Calu3 (cell line): ENCODE data around the gene BRDT. TPM values are rescaled to one million over a fixed set of nuclear protein-coding genes. Genes with fewer than 3 reads are reported as not detected.

Source experiments
- BruUV-seq: library from RNA; stranded (reverse); fragments of 400-500 nt; replicated peaks from 2 replicates; lab custom pipeline; 2021; lab: Mats Ljungman, UMichigan
- CTCF ChIA-PET: fragments of 300-600 bp; sonication (Branson Sonifier 250); formaldehyde crosslinking; loops from one replicate; lab custom pipeline; 2022; ENCODE audit warnings: antibody characterized with exemption; lab: Charles Lee
- DNase-seq: peaks from one replicate; pipeline ENCODE4 v3.0.0; 2022
- H3K27ac Mint-ChIP-seq: one replicate; pipeline ENCODE4 v1.8.0; 2022; ENCODE audit warnings: mixed read lengths; ENCODE audit not compliant: unreplicated experiment
- H3K27me3 Mint-ChIP-seq: one replicate; pipeline ENCODE4 v1.8.0; 2022; ENCODE audit warnings: mixed read lengths; ENCODE audit not compliant: unreplicated experiment
- H3K36me3 Mint-ChIP-seq: one replicate; pipeline ENCODE4 v1.8.0; 2022; ENCODE audit warnings: mild to moderate bottlenecking, moderate library complexity, mixed read lengths; ENCODE audit not compliant: insufficient read depth, unreplicated experiment
- H3K4me1 Mint-ChIP-seq: one replicate; pipeline ENCODE4 v1.8.0; 2022; ENCODE audit warnings: mild to moderate bottlenecking, low read depth, mixed read lengths; ENCODE audit not compliant: unreplicated experiment
- H3K4me3 Mint-ChIP-seq: one replicate; pipeline ENCODE4 v1.8.0; 2022; ENCODE audit warnings: mild to moderate bottlenecking, low read depth, moderate library complexity, mixed read lengths; ENCODE audit not compliant: unreplicated experiment
- H3K9me3 Mint-ChIP-seq: one replicate; pipeline ENCODE4 v1.8.0; 2022; ENCODE audit warnings: low read depth, mixed read lengths; ENCODE audit not compliant: unreplicated experiment
- intact Hi-C: fragments of 100-400 bp; cut with micrococcal nuclease; formaldehyde crosslinking; loops from one replicate; pipeline ENCODE4 v1.10.0; 2022; ENCODE audit not compliant: unreplicated experiment
- total RNA-seq: library from RNA; stranded (reverse); gene quantifications from 2 replicates; pipeline ENCODE4 v1.2.3, GENCODE V29; 2022
- TF ChIP-seq, protein P1 (sequence below): fragments of 200-600 bp; IDR thresholded peaks from one replicate; pipeline ENCODE4 v1.8.0; 2022; ENCODE audit warnings: antibody characterized with exemption; ENCODE audit not compliant: unreplicated experiment

BRDT gene
- total RNA-seq, 1 experiment from 2014 or later = not detected

DNA sequence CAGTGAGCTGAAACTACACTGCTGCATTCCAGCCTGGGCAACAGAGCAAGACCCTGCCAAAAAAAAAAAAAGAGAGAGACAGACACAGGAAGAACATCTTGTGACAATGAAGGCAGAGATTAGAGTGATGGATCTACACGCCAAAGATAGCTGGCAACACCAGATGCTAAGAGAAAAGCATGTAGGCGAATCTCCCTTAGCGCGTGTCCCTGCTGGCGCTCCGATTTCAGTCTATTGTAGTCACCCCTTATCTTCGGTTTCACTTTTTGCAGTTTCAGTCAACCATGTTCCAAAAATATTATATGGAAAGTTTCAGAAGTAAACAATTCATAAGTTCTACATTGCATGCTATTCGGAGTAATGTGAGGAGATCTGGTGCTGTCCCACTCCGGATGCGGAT, 11.6 kb upstream of the BRDT start:
- no peaks in the 10 kb centered on the region for H3K36me3 Mint-ChIP-seq
- no peak overlapping the region for H3K27ac Mint-ChIP-seq
- CTCF ChIA-PET = no interaction called here
- H3K4me3 Mint-ChIP-seq = no peak overlapping the region
- no peaks in the 10 kb centered on the region for H3K27me3 Mint-ChIP-seq
- no peaks in the 10 kb centered on the region for H3K4me1 Mint-ChIP-seq
- TF ChIP-seq, protein P1, sequence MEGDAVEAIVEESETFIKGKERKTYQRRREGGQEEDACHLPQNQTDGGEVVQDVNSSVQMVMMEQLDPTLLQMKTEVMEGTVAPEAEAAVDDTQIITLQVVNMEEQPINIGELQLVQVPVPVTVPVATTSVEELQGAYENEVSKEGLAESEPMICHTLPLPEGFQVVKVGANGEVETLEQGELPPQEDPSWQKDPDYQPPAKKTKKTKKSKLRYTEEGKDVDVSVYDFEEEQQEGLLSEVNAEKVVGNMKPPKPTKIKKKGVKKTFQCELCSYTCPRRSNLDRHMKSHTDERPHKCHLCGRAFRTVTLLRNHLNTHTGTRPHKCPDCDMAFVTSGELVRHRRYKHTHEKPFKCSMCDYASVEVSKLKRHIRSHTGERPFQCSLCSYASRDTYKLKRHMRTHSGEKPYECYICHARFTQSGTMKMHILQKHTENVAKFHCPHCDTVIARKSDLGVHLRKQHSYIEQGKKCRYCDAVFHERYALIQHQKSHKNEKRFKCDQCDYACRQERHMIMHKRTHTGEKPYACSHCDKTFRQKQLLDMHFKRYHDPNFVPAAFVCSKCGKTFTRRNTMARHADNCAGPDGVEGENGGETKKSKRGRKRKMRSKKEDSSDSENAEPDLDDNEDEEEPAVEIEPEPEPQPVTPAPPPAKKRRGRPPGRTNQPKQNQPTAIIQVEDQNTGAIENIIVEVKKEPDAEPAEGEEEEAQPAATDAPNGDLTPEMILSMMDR = no peak
- intact Hi-C loops = no loop called here
- no peaks in the 10 kb centered on the region for H3K9me3 Mint-ChIP-seq
- BruUV-seq = no TSS peak
- DNase-seq = no peak

DNA sequence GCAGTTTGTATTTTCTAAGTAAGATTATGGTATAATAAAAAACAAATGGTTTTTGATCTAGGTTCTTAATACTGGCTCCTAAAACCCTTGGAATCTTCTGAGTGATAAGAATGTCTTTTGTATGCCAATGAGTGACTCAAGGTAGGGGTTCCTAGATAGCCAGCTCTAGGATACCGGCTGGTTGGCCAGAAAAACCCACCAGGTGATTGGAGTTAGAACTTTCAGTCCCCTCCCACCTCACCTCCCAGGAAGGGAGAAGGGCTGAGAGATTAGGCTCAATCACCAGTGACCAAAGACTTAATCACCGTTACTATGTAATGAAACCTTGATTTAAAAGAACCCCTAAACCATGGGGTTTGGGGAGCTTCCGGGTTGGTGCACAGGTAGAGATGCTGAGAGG, 8.7 kb upstream of the BRDT start:
- Mint-ChIP-seq H3K36me3 (no peaks in the 10 kb centered on the region), H3K9me3 (no peaks in the 10 kb centered on the region), H3K27me3 (no peaks in the 10 kb centered on the region), H3K4me3 (no peak overlapping the region), H3K27ac (no peak overlapping the region), H3K4me1 (no peaks in the 10 kb centered on the region)
- DNase-seq = no peak
- no TSS peak for BruUV-seq
- CTCF ChIA-PET = interaction anchor here (0.7 to 1.1 kb wide), 2 partner anchors 89 to 440 kb away, joined by 3 to 5 read pairs; partner anchors contain the start of gene CDC7
- TF ChIP-seq, protein P1 = no peak
- intact Hi-C loops = no loop called here

DNA sequence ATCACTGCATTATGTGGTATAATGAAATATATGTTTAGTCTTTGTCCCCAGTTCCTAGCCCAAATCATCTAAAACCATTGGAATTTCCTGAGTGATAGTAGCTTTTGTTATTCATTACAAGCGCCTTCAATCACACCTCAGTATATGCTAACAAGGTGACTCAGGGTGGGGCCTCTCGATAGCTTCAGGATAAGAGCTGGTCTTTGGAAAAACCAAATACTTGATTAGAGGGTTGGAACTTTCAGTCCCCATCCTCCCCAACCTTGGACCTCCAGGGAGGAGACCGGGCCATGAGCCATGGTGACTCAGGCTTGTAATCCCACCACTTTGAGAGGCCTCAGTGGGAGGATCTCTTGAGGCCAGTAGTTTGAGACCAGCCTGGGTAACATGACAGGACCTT, 5.1 kb upstream of the BRDT start:
- intact Hi-C loops = no loop called here
- H3K36me3 Mint-ChIP-seq = no peaks in the 10 kb centered on the region
- H3K9me3 Mint-ChIP-seq = no peaks in the 10 kb centered on the region
- no peak overlapping the region for H3K27ac Mint-ChIP-seq
- H3K4me1 Mint-ChIP-seq = no peaks in the 10 kb centered on the region
- H3K27me3 Mint-ChIP-seq = no peaks in the 10 kb centered on the region
- CTCF ChIA-PET = no interaction called here
- TF ChIP-seq, protein P1 = no peak
- DNase-seq = no peak
- BruUV-seq = no TSS peak
- H3K4me3 Mint-ChIP-seq = no peak overlapping the region

DNA sequence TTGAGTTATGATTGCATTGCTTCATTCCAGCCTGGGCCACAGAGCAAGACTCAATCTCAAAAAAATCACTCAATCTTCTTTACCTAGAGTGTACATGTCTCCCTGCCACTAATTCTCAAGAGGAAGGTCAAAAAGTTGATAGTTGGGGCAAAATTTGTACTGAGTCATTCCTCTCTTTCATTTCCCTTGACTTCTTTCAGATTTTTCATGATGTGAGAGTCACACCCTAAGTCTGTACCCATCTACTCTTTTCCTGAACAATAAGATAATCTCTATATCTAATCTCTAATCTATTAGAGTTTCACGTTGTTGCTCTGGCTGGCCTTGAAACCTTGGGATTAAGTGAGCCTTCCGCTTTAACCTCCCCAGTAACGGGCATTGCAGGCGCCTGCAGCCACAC, 1.1 kb upstream of the BRDT start:
- TF ChIP-seq, protein P1 = no peak
- Mint-ChIP-seq H3K27ac (no peak overlapping the region), H3K4me1 (no peaks in the 10 kb centered on the region), H3K36me3 (no peaks in the 10 kb centered on the region), H3K9me3 (no peaks in the 10 kb centered on the region), H3K27me3 (no peaks in the 10 kb centered on the region), H3K4me3 (no peak overlapping the region)
- intact Hi-C loops = no loop called here
- BruUV-seq = no TSS peak
- DNase-seq = no peak
- CTCF ChIA-PET = no interaction called here
